A172 (cell line): ENCODE results near the gene GALNT6. TPM values are rescaled to one million over a fixed set of nuclear protein-coding genes. Genes with fewer than 3 reads are reported as not detected.
A peak's percentile ranks its signal among the peaks of the same experiment; 100 is the strongest.

Experiments
- DNase-seq: peaks from one replicate; pipeline ENCODE4 v3.0.0-alpha.2; 2015; ENCODE audit warnings: low spot score
- total RNA-seq: library from RNA; depleted of rRNA; stranded (reverse); fragments of >200 nt; shearing (Covaris generic); gene quantifications from 2 replicates; pipeline ENCODE4 v1.2.3, GENCODE V29; 2014; rRNA removed

The GALNT6 gene, protein sequence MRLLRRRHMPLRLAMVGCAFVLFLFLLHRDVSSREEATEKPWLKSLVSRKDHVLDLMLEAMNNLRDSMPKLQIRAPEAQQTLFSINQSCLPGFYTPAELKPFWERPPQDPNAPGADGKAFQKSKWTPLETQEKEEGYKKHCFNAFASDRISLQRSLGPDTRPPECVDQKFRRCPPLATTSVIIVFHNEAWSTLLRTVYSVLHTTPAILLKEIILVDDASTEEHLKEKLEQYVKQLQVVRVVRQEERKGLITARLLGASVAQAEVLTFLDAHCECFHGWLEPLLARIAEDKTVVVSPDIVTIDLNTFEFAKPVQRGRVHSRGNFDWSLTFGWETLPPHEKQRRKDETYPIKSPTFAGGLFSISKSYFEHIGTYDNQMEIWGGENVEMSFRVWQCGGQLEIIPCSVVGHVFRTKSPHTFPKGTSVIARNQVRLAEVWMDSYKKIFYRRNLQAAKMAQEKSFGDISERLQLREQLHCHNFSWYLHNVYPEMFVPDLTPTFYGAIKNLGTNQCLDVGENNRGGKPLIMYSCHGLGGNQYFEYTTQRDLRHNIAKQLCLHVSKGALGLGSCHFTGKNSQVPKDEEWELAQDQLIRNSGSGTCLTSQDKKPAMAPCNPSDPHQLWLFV
- total RNA-seq: 16.5 and 38.0 TPM in 2 replicates

DNA sequence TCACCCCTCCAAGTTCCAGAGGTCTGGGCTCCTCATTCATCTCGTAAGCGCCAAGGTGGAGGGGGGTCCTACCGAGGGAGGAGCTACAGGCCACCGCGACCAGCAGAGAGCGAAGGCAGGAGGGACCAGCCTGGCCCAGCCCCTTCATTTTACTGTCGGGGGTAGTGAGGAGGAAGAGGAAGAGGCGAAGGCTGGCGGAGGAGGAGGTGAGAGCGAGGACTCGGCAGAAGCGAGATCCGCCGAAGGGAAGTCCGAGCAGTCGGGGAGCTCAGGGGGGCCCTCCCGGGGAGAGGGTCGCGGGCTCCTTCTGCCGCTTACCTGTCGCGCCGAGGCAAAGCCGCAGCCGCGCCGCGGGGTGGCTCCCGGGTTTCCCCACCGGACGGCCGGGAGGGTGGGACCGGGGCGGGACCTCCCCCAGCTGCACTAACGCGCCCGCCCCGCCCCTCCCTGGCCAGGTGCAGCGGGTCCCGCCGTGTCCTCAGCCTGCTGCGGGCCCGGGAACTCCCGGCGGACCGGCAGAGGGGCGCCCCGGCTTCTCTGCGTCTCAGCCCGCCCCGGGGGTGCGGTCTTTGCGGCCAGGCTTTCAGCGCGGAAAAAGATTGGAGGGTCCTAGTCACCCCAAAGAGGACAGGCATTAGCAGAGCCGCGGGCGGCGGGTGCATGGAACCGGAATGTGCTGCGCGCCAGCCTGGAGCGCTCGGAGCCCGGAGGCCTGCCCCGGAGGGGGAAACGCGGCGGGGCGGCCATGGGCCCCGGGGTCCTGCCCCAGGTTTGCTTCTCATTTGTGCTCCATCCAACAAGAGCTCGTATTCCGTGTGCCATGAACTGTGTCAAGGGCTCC lies at the start of gene GALNT6:
Gene GALNT6 (minus strand): TSS at position 124 of the 841 bp plus-strand sequence. CDS start 11,625 bp downstream, outside the sequence.
- peak; percentile 21 for DNase-seq

DNA sequence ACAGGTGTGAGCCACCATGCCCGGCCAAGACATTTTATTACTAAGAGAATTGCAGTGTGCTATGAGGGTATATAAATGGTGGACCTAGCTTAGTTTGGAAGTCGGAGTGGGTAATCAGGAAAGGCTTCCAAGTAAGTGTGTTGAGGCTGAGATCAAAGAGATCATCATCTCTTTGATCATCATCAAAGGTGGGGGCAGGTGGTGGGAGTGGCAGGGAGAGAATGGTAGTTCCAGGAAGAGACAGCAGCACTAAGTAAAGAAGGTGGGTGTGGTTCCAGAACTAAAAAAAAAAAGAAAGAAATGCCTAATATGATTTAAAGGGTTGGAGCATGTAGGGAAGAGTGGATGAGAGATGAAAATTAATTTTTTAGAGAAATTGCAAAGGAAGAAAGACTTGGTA lies 48.1 kb upstream of the GALNT6 start:
- DNase-seq: no peak

GRCh38 chr12:51437431-51437830 lies 46.2 kb upstream of the GALNT6 start:
- no peak for DNase-seq

GRCh38 chr12:51434305-51434704 lies 43.1 kb upstream of the GALNT6 start:
- DNase-seq: no peak

GRCh38 chr12:51432921-51433320 lies 41.7 kb upstream of the GALNT6 start:
- DNase-seq: no peak

DNA sequence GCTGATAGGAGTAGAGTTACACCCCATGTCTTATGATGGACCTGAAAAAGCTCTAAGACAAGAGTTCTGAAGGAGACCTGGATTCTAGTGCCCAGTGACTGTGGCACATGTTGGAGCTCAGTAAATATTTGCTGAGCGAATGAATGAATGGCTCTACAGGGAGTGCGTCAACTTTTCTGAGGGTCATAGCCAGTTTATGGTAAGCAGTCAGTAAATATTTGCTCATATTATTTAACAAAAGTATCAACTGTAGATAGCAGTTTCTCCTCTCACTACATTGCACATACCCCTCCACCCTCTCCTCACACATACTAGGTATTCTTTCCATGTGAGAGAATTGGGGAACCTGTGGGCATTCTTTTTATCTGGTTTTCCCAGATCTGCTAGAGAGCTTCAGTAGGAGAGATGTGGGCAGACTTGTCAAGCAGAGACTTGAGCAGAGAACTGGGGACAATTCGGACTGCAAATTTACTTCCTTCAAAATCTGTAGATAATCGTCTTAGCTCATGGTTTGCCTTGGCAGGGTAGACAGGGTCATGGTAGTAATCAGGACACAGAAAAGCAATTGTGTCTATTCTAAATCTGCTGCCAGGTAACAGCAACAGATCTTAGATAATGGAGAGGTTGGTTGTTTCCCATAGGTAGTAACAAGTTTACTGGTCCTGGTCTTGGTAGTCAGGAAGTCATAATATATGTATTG lies 39.1 kb upstream of the GALNT6 start:
- DNase-seq: no peak

DNA sequence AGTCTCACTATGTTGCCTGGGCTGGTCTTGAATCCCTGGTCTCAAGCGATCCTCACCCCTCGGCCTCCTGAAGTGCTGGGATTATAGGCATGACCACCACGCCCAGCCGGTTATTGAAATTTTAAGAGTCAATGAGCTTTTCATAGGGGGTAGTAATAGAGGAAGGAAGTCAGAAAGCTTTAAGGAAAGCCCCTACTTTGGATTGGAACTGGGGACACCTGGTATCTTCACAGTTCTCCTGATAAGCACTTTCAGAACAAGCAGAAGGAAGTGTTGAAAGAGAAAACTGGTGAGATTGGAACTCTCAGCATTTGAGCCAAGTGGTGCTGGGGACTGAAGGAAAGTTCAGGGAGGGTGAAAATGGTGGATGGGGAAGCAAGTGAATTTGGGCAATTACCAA lies 38.5 kb upstream of the GALNT6 start:
- DNase-seq: no peak

GRCh38 chr12:51428256-51428655 lies 37.0 kb upstream of the GALNT6 start:
- DNase-seq: no peak

- peak; percentile 84 for DNase-seq
Observed at GRCh38 chr12:51424662-51425539, 33.7 kb upstream of the GALNT6 start, which contains the start of gene SLC4A8. SLC4A8 (plus strand) TSS chr12:51424831; CDS start chr12:51424988, 157 bp downstream.

DNA sequence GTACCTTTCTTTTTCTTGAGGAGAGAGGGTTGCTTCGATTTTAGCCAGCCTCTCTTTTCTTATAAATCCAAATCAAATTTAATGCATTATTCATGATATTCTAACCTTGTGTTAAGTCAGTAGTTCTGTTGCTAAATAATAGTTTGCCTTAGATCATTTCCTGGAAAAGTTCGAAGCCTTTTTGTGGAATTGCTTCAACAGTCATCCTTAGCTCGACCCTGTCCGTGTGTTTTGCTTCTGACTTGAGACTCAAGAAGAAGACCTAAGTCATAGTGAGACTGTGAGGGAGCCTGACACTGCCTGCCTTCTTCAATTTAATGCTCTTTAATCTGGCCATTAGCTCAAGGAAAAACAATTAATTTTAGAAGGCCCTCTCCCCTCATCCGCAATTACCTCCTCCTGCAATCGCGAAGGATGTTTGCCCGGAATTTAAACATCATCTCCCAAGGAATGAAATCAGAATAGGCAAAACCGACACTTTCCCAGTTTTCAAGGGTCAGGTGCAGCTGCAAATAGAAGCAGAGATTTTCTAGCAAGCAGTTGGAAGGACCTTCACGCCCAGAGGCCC lies 33.0 kb upstream of the GALNT6 start:
- no peak for DNase-seq

GRCh38 chr12:51421266-51421884 lies 30.2 kb upstream of the GALNT6 start:
- DNase-seq: peak; percentile 62

- no peak for DNase-seq
Observed at GRCh38 chr12:51419425-51420193, 28.4 kb upstream of the GALNT6 start.

DNA sequence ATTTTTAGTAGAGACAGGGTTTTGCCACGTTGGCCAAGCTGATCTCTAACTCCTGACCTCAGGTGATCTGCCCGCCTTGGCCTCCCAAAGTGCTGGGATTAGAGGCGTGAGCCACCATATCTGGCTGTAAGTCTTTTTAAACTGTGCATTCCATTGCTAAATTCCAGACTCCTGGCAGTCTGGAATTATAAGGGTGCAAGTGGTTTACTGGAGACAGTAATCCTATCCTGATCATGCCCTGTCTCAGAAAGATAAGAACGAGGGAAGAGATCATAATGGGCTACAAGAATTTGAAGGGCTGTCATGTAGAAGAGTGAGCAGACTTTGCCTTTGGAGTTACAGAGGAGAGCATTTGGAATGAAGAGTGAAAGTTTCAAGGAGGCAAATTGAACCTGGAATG lies 26.6 kb upstream of the GALNT6 start:
- no peak for DNase-seq

DNA sequence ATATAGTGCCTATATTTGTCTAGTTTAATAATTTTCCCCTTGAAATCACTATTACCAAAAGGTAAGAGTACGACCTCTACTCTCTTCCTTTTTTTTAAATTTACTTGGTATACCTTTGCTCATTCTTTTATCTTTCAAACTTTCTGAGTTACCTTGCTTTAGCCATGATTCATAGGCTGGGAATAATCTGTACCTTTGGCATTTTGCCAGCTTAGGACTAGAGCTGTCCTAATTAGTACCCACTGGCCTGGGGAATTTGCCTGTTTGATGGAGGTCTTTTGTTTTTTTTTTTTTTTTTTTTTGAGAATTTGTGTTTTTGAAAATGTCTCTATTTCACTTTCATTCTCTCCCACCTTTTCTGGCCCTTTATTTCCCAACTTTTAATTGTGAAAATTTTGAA lies 24.7 kb upstream of the GALNT6 start:
- DNase-seq: no peak

DNA sequence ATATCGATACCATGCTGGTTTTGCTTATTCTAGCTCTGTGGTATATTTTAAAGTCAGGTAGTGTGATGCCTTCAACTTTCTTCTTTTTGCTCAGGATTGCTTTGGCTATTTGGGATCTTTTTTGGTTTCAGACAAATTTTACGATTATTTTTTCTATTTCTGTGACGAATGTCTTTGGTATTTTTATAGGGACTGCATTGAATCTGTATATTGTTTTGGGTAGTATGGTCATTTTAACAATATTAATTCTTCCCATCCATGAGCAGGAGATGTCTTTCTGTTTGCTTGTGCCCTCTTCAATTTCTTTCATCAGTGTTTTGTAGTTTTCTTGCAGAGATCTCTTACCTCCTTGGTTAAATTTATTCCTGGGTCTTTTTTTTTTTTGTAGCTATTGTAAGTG lies 22.6 kb upstream of the GALNT6 start:
- DNase-seq: no peak

GRCh38 chr12:51413149-51413548 lies 21.9 kb upstream of the GALNT6 start:
- DNase-seq: no peak

DNA sequence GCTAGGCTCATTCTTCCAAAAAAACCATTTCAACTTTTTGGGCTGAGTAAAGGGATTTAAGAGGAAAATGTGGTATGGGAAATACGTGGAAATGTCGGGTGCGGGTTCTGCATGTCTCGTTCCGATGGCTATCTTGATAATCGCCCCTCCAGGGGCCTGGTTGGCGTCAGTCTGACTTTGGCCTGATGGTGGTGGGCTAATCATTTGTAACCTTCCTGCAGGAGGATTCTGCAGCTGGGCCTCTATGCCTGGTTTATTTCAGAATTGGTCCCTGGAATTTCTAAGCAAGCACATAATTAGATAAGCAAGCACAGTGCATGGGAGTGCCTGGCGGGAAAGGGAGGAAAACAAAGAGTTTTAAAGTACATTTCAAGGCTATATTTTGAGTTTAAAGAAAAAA lies 18.6 kb upstream of the GALNT6 start:
- no peak for DNase-seq

DNA sequence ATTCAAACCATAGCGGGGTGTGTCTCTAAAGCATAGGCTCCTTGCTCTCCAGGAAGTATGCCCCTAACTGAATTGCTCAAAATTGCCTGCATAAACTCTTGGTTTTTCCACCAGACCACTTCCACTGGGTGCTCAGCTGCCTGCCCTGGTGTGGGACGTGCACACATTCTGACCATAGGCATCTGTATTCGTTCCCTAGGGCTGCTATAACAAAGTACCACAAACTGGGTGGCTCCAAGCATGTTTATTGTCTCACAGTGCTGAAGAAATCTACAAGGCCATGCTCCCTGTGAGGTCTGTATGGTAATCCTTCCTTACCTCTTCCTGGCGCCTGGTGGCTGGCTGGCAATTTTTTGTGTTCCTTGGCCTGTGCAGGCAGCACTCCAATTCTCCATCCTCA lies 16.4 kb upstream of the GALNT6 start:
- DNase-seq: no peak

- no peak for DNase-seq
Observed at GRCh38 chr12:51406859-51407258, 15.7 kb upstream of the GALNT6 start.
